ENCODE measurements around the gene CDK1. TPM values are rescaled to one million over a fixed set of nuclear protein-coding genes. Genes with fewer than 3 reads are reported as not detected.

The CDK1 gene
- total RNA-seq, 1 experiment from 2014 or later, result 78.9 TPM

- H3K9ac ChIP-seq (ENCODE audit: extremely low read depth, insufficient read length, low read length), result no peak overlapping the region
- H3K14ac ChIP-seq (ENCODE audit: insufficient read depth, low read length), result no peak overlapping the region
- H3K4me3 Mint-ChIP-seq, result no peak overlapping the region
- DNase-seq, result no peak
- no peaks in the 10 kb centered on the region for H3K79me2 ChIP-seq (ENCODE audit: insufficient read depth, low read length)
- H4K20me1 ChIP-seq (ENCODE audit: control insufficient read depth, insufficient read depth, insufficient read length), result no peaks in the 10 kb centered on the region
- H2BK15ac ChIP-seq (ENCODE audit: low read depth, low read length), result no peak overlapping the region
- no peaks in the 10 kb centered on the region for H3K27me3 ChIP-seq (ENCODE audit: insufficient read depth, low read length)
- no peak overlapping the region for H4K91ac ChIP-seq (ENCODE audit: insufficient read length, low read depth, low read length)
- H3K56ac ChIP-seq (ENCODE audit: insufficient read length, low read depth, low read length), result no peak overlapping the region
- H2BK20ac ChIP-seq (ENCODE audit: low read depth, low read length, poor library complexity, severe bottlenecking), result no peak overlapping the region
- no peak overlapping the region for H3T11ph ChIP-seq (ENCODE audit: low read length)
- no peak overlapping the region for H2BK5ac ChIP-seq (ENCODE audit: insufficient read length, low read length)
- no peak overlapping the region for H2AFZ ChIP-seq (ENCODE audit: low read length)
- H3K4me1 ChIP-seq (ENCODE audit: insufficient read depth, low read length), result no peaks in the 10 kb centered on the region; the same call in 1 of the 2 replicates
- no peak overlapping the region for H4K8ac ChIP-seq (replicated peaks; ENCODE audit: insufficient read length, low read depth, low read length)
- no peak overlapping the region for H3K27ac Mint-ChIP-seq
- H3K4ac ChIP-seq (ENCODE audit: low read depth, low read length), result no peak overlapping the region
- no peak overlapping the region for H3K18ac ChIP-seq (ENCODE audit: insufficient read length, low read depth, low read length)
- H3K27me3 Mint-ChIP-seq (ENCODE audit: low read depth), result no peaks in the 10 kb centered on the region
- H3K23ac ChIP-seq (ENCODE audit: insufficient read length, low read depth, low read length), result no peak overlapping the region
- H2BK12ac ChIP-seq (ENCODE audit: insufficient read length, low read depth, low read length), result no peak overlapping the region
- H3K9me3 ChIP-seq (ENCODE audit: control insufficient read depth, low read depth, low read length), result no peaks in the 10 kb centered on the region
- no peaks in the 10 kb centered on the region for H3K79me1 ChIP-seq (ENCODE audit: insufficient read depth, low read depth, low read length, poor library complexity, severe bottlenecking)
- H4K5ac ChIP-seq (ENCODE audit: insufficient read length, low read depth, low read length), result no peak overlapping the region
- H3K23me2 ChIP-seq (ENCODE audit: insufficient read length, low read depth, low read length, poor library complexity, severe bottlenecking), result no peaks in the 10 kb centered on the region
- H2BK120ac ChIP-seq (ENCODE audit: low read depth, low read length, poor library complexity, severe bottlenecking), result no peak overlapping the region
- WGBS (ENCODE audit: extremely low coverage, insufficient read length, low lambda C conversion rate), result no CpG with 5 or more reads among the region's 4 CpGs
- peaks cover 1 to 9% of the 10 kb centered on the region in 2 experiments; a peak in 3 of 4 replicates for H3K4me1 Mint-ChIP-seq
- no peak overlapping the region for H2AK5ac ChIP-seq (ENCODE audit: insufficient read length, low read length)
- H3K4me2 ChIP-seq (ENCODE audit: insufficient read depth, insufficient read length, low read length), result no peak overlapping the region
- H3K36me3 Mint-ChIP-seq (ENCODE audit: insufficient read depth in 1 of 3, low read depth in 3 of 3), result no peaks in the 10 kb centered on the region
- no peaks in the 10 kb centered on the region for H3K9me3 Mint-ChIP-seq
- TF ChIP-seq CTCF (conservative IDR thresholded peaks at IDR 0.05), result no peak
- H3K27ac ChIP-seq (ENCODE audit: insufficient read length, low read depth, low read length), result no peak overlapping the region
Measured at GRCh38 chr10:60825520-60825919, 47.2 kb downstream of the CDK1 start.
